Calu3 (cell line): ENCODE measurements around the gene BICDL1. TPM values are rescaled to one million over a fixed set of nuclear protein-coding genes. Genes with fewer than 3 reads are reported as not detected.
"Not testable (repeated sequence)": the region's sequence is repeated elsewhere in the genome, so short reads cannot be mapped to it uniquely, and the experiment has no call there.

Experiments used
- BruUV-seq: library from RNA; stranded (reverse); fragments of 400-500 nt; replicated peaks from 2 replicates; lab custom pipeline; 2021; lab: Mats Ljungman, UMichigan
- CTCF ChIA-PET: fragments of 300-600 bp; sonication (Branson Sonifier 250); formaldehyde crosslinking; loops from one replicate; lab custom pipeline; 2022; ENCODE audit warnings: antibody characterized with exemption; lab: Charles Lee
- DNase-seq: peaks from one replicate; pipeline ENCODE4 v3.0.0; 2022
- H3K27ac Mint-ChIP-seq: one replicate; pipeline ENCODE4 v1.8.0; 2022; ENCODE audit warnings: mixed read lengths; ENCODE audit not compliant: unreplicated experiment
- H3K27me3 Mint-ChIP-seq: one replicate; pipeline ENCODE4 v1.8.0; 2022; ENCODE audit warnings: mixed read lengths; ENCODE audit not compliant: unreplicated experiment
- H3K36me3 Mint-ChIP-seq: one replicate; pipeline ENCODE4 v1.8.0; 2022; ENCODE audit warnings: mild to moderate bottlenecking, moderate library complexity, mixed read lengths; ENCODE audit not compliant: insufficient read depth, unreplicated experiment
- H3K4me1 Mint-ChIP-seq: one replicate; pipeline ENCODE4 v1.8.0; 2022; ENCODE audit warnings: mild to moderate bottlenecking, low read depth, mixed read lengths; ENCODE audit not compliant: unreplicated experiment
- H3K4me3 Mint-ChIP-seq: one replicate; pipeline ENCODE4 v1.8.0; 2022; ENCODE audit warnings: mild to moderate bottlenecking, low read depth, moderate library complexity, mixed read lengths; ENCODE audit not compliant: unreplicated experiment
- H3K9me3 Mint-ChIP-seq: one replicate; pipeline ENCODE4 v1.8.0; 2022; ENCODE audit warnings: low read depth, mixed read lengths; ENCODE audit not compliant: unreplicated experiment
- CTCF ChIP-seq: fragments of 200-600 bp; IDR thresholded peaks from one replicate; pipeline ENCODE4 v1.8.0; 2022; ENCODE audit warnings: antibody characterized with exemption; ENCODE audit not compliant: unreplicated experiment
- intact Hi-C: fragments of 100-400 bp; cut with micrococcal nuclease; formaldehyde crosslinking; loops from one replicate; pipeline ENCODE4 v1.10.0; 2022; ENCODE audit not compliant: unreplicated experiment
- total RNA-seq: library from RNA; stranded (reverse); gene quantifications from 2 replicates; pipeline ENCODE4 v1.2.3, GENCODE V29; 2022

The BICDL1 gene
- total RNA-seq, 1 experiment from 2014 or later: 25.7 TPM

- DNase-seq: no peak
- no TSS peak for BruUV-seq
- Mint-ChIP-seq H3K4me1 (peaks cover 11% of the 10 kb centered on the region), H3K36me3 (no peaks in the 10 kb centered on the region), H3K27ac (no peak overlapping the region), H3K27me3 (peaks cover 24% of the 10 kb centered on the region), H3K4me3 (no peak overlapping the region), H3K9me3 (no peaks in the 10 kb centered on the region)
- CTCF ChIA-PET: no interaction called here
- no peak for TF ChIP-seq CTCF
- intact Hi-C loops: no loop called here
Observed at GRCh38 chr12:119980242-119980641, 8.8 kb upstream of the BICDL1 start.

GRCh38 chr12:119980702-119981101 lies 8.3 kb upstream of the BICDL1 start:
- intact Hi-C loops, CTCF ChIA-PET, H3K27ac Mint-ChIP-seq, DNase-seq, H3K4me3 Mint-ChIP-seq, H3K36me3 Mint-ChIP-seq, H3K9me3 Mint-ChIP-seq, BruUV-seq, H3K4me1 Mint-ChIP-seq: not testable (repeated sequence)
- H3K27me3 Mint-ChIP-seq: peaks cover 24% of the 10 kb centered on the region

GRCh38 chr12:119989361-119989730 lies 310 bp downstream of the BICDL1 start:
- peaks cover 15% of the 10 kb centered on the region for H3K4me1 Mint-ChIP-seq
- BruUV-seq: no TSS peak
- H3K9me3 Mint-ChIP-seq: no peaks in the 10 kb centered on the region
- H3K36me3 Mint-ChIP-seq: peaks cover 34% of the 10 kb centered on the region
- intact Hi-C loops: no loop called here
- H3K27me3 Mint-ChIP-seq: peaks cover 7% of the 10 kb centered on the region
- peak overlapping the region; percentile 90 for H3K4me3 Mint-ChIP-seq
- no peak overlapping the region for H3K27ac Mint-ChIP-seq
- CTCF ChIA-PET: interaction anchor here (0.6 to 1.9 kb wide), 8 partner anchors 11 to 278 kb away, joined by 3 to 11 read pairs (median 4); partner anchors contain the start of gene RPLP0
- TF ChIP-seq CTCF: no peak
- DNase-seq: no peak

- Mint-ChIP-seq H3K9me3 (no peaks in the 10 kb centered on the region), H3K27me3 (peaks cover 7% of the 10 kb centered on the region), H3K36me3 (peaks cover 34% of the 10 kb centered on the region), H3K27ac (no peak overlapping the region), H3K4me3 (peak overlapping the region; percentile 90), H3K4me1 (peaks cover 15% of the 10 kb centered on the region)
- no peak for TF ChIP-seq CTCF
- intact Hi-C loops: loop anchor here (2.0 kb wide), 1 partner anchor 89 kb away; no protein-coding TSS in a partner anchor
- BruUV-seq: no TSS peak
- CTCF ChIA-PET: interaction anchor here (1.0 to 1.9 kb wide), 6 partner anchors 11 to 279 kb away, joined by 3 to 11 read pairs (median 4); no protein-coding TSS in a partner anchor
- peak; percentile 93 for DNase-seq
Observed at GRCh38 chr12:119989731-119990381, 820 bp downstream of the BICDL1 start.
